H1 (cell line): ENCODE results near the gene MORC3. TPM values are rescaled to one million over a fixed set of nuclear protein-coding genes. Genes with fewer than 3 reads are reported as not detected.

Experiments used
- CHD1 ChIP-seq: IDR thresholded peaks from 2 replicates; pipeline ENCODE4 v1.6.1; 2012; ENCODE audit warnings: low read depth, low read length, improper control_type of control experiment
- JUN ChIP-seq: IDR thresholded peaks from 2 replicates; pipeline ENCODE4 v1.6.1; 2011; ENCODE audit warnings: low read depth, mild to moderate bottlenecking, improper control_type of control experiment, low read length
- SP1 ChIP-seq: IDR thresholded peaks from 2 replicates; pipeline ENCODE4 v1.6.1; 2011; ENCODE audit warnings: low read depth, low read length
- polyA plus RNA-seq, 7 experiments: library from polyadenylated mRNA; depleted of rRNA in 3 of 7; stranded (reverse) in 5 of 7; unstranded in 2 of 7; fragments of >200 nt in 5 of 7; fragments of 200-250 nt in 2 of 7; gene quantifications; 1 replicate in 5 of 7; 2 replicates in 1 of 7; 4 replicates in 1 of 7; pipeline versions ENCODE4 v1.2.1 to v1.2.3, GENCODE V29; 2011 to 2013; ENCODE audit warnings: missing spikeins in 2 of 7, mixed read lengths in 2 of 7
- total RNA-seq: library from RNA; stranded (reverse); fragmentation: NEBNext Ultra II Directional; extraction: Animal tissue kit (Norgen Biotek cat#: 25700); gene quantifications from 2 replicates; pipeline ENCODE4 v1.2.1, GENCODE V29; 2021
- TF ChIP-seq, protein P1 (sequence below): fragments of 300-600 bp; sonication (generic); IDR thresholded peaks from 2 replicates; pipeline ENCODE4 v1.7.1; 2012; ENCODE audit warnings: low read length, moderate library complexity, mild to moderate bottlenecking, inconsistent platforms; ENCODE audit not compliant: insufficient replicate concordance

MORC3 gene
- total and polyA plus RNA-seq, 2 of the 8 experiments (the other 6 are each of a cell fraction or from before 2014, with no cell fraction given) = 5.0 to 20.4 TPM

DNA sequence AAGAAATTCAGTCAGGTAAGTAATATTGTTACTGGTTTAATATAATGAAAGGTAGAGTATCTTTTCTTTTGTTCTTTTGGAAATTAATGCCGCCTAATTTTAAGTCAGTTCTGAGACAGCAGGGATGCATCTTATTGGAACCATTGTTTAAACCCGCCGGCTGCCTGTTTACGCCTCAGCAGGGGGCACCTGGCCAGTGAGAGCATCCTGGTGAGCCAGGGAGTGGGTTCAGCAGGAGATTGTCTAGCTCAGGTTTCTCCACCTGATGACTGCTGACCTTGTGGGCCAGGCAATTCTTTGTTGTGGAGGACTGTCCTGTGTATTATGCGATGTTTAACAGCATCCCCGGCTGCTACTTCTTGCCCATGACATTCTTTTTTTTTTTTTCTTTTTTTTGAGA lies 95.4 kb downstream of the MORC3 start (continued):
- TF ChIP-seq, protein P1, sequence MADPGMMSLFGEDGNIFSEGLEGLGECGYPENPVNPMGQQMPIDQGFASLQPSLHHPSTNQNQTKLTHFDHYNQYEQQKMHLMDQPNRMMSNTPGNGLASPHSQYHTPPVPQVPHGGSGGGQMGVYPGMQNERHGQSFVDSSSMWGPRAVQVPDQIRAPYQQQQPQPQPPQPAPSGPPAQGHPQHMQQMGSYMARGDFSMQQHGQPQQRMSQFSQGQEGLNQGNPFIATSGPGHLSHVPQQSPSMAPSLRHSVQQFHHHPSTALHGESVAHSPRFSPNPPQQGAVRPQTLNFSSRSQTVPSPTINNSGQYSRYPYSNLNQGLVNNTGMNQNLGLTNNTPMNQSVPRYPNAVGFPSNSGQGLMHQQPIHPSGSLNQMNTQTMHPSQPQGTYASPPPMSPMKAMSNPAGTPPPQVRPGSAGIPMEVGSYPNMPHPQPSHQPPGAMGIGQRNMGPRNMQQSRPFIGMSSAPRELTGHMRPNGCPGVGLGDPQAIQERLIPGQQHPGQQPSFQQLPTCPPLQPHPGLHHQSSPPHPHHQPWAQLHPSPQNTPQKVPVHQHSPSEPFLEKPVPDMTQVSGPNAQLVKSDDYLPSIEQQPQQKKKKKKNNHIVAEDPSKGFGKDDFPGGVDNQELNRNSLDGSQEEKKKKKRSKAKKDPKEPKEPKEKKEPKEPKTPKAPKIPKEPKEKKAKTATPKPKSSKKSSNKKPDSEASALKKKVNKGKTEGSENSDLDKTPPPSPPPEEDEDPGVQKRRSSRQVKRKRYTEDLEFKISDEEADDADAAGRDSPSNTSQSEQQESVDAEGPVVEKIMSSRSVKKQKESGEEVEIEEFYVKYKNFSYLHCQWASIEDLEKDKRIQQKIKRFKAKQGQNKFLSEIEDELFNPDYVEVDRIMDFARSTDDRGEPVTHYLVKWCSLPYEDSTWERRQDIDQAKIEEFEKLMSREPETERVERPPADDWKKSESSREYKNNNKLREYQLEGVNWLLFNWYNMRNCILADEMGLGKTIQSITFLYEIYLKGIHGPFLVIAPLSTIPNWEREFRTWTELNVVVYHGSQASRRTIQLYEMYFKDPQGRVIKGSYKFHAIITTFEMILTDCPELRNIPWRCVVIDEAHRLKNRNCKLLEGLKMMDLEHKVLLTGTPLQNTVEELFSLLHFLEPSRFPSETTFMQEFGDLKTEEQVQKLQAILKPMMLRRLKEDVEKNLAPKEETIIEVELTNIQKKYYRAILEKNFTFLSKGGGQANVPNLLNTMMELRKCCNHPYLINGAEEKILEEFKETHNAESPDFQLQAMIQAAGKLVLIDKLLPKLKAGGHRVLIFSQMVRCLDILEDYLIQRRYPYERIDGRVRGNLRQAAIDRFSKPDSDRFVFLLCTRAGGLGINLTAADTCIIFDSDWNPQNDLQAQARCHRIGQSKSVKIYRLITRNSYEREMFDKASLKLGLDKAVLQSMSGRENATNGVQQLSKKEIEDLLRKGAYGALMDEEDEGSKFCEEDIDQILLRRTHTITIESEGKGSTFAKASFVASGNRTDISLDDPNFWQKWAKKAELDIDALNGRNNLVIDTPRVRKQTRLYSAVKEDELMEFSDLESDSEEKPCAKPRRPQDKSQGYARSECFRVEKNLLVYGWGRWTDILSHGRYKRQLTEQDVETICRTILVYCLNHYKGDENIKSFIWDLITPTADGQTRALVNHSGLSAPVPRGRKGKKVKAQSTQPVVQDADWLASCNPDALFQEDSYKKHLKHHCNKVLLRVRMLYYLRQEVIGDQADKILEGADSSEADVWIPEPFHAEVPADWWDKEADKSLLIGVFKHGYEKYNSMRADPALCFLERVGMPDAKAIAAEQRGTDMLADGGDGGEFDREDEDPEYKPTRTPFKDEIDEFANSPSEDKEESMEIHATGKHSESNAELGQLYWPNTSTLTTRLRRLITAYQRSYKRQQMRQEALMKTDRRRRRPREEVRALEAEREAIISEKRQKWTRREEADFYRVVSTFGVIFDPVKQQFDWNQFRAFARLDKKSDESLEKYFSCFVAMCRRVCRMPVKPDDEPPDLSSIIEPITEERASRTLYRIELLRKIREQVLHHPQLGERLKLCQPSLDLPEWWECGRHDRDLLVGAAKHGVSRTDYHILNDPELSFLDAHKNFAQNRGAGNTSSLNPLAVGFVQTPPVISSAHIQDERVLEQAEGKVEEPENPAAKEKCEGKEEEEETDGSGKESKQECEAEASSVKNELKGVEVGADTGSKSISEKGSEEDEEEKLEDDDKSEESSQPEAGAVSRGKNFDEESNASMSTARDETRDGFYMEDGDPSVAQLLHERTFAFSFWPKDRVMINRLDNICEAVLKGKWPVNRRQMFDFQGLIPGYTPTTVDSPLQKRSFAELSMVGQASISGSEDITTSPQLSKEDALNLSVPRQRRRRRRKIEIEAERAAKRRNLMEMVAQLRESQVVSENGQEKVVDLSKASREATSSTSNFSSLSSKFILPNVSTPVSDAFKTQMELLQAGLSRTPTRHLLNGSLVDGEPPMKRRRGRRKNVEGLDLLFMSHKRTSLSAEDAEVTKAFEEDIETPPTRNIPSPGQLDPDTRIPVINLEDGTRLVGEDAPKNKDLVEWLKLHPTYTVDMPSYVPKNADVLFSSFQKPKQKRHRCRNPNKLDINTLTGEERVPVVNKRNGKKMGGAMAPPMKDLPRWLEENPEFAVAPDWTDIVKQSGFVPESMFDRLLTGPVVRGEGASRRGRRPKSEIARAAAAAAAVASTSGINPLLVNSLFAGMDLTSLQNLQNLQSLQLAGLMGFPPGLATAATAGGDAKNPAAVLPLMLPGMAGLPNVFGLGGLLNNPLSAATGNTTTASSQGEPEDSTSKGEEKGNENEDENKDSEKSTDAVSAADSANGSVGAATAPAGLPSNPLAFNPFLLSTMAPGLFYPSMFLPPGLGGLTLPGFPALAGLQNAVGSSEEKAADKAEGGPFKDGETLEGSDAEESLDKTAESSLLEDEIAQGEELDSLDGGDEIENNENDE = no peak
- TF ChIP-seq JUN (no peak), CHD1 (no peak), SP1 (no peak)
